Hematopoietic multipotent progenitor cell treated with erythropoietin and hydrocortisone succinate and interleukin-3 and kit ligand, for 15 days (in vitro differentiated cells): ENCODE measurements around the gene FGF16.
"Not testable (repeated sequence)": the region's sequence is repeated elsewhere in the genome, so short reads cannot be mapped to it uniquely, and the experiment has no call there.

ENCODE experiments used
- DNase-seq: peaks from one replicate; pipeline ENCODE4 v3.0.0-alpha.2; 2015; ENCODE audit warnings: low spot score

Gene FGF16

GRCh38 chrX:77446908-77447652 lies at the start of gene FGF16:
TSS of gene FGF16 (plus strand) at chrX:77447389. CDS start at chrX:77447675, 286 bp downstream.
- no peak for DNase-seq

- DNase-seq, result no peak
Observed at GRCh38 chrX:77398330-77398954, 48.7 kb upstream of the FGF16 start.

GRCh38 chrX:77404419-77404818 lies 42.8 kb upstream of the FGF16 start:
- no peak for DNase-seq

GRCh38 chrX:77407821-77408220 lies 39.4 kb upstream of the FGF16 start:
- not testable (repeated sequence) for DNase-seq

GRCh38 chrX:77412631-77413030 lies 34.6 kb upstream of the FGF16 start:
- no peak for DNase-seq

GRCh38 chrX:77415161-77415560 lies 32.0 kb upstream of the FGF16 start:
- no peak for DNase-seq

GRCh38 chrX:77415882-77416281 lies 31.3 kb upstream of the FGF16 start:
- no peak for DNase-seq

- DNase-seq, result no peak
Observed at GRCh38 chrX:77422891-77423648, 24.1 kb upstream of the FGF16 start.

- no peak for DNase-seq
Observed at GRCh38 chrX:77426811-77427210, 20.4 kb upstream of the FGF16 start.

GRCh38 chrX:77427611-77428010 lies 19.6 kb upstream of the FGF16 start:
- DNase-seq, result no peak

GRCh38 chrX:77428551-77428950 lies 18.6 kb upstream of the FGF16 start:
- DNase-seq, result no peak

GRCh38 chrX:77431227-77431626 lies 16.0 kb upstream of the FGF16 start:
- no peak for DNase-seq

GRCh38 chrX:77433001-77433400 lies 14.2 kb upstream of the FGF16 start:
- DNase-seq, result no peak

GRCh38 chrX:77434962-77435361 lies 12.2 kb upstream of the FGF16 start:
- DNase-seq, result no peak

- no peak for DNase-seq
Observed at GRCh38 chrX:77436271-77436670, 10.9 kb upstream of the FGF16 start.

GRCh38 chrX:77436682-77437081 lies 10.5 kb upstream of the FGF16 start:
- DNase-seq, result no peak

- no peak for DNase-seq
Observed at GRCh38 chrX:77440330-77440729, 6.9 kb upstream of the FGF16 start.

GRCh38 chrX:77441033-77441432 lies 6.2 kb upstream of the FGF16 start:
- DNase-seq, result no peak

- DNase-seq, result no peak
Observed at GRCh38 chrX:77441479-77441878, 5.7 kb upstream of the FGF16 start.

- no peak for DNase-seq
Observed at GRCh38 chrX:77442728-77443127, 4.5 kb upstream of the FGF16 start.

GRCh38 chrX:77444075-77444474 lies 3.1 kb upstream of the FGF16 start:
- DNase-seq, result no peak

- DNase-seq, result no peak
Observed at GRCh38 chrX:77444545-77444944, 2.6 kb upstream of the FGF16 start.

GRCh38 chrX:77446029-77446585 lies 1.1 kb upstream of the FGF16 start:
- DNase-seq, result no peak
